ENCODE results near the gene FRMPD2. TPM values are rescaled to one million over a fixed set of nuclear protein-coding genes. Genes with fewer than 3 reads are reported as not detected.

Gene FRMPD2
- total and polyA plus RNA-seq, 3 donors from 2014 or later = 6.4 to 18.7 (median 8.3) TPM

GRCh38 chr10:48243487-48243886 is 31.0 kb downstream of the FRMPD2 start:
- no peak for DNase-seq
- Histone ChIP-seq H3K27ac (no peak overlapping the region), H3K27me3 (no peaks in the 10 kb centered on the region), H3K4me1 (no peaks in the 10 kb centered on the region), H3K9me3 (no peaks in the 10 kb centered on the region), H3K4me3 (no peak overlapping the region), H3K36me3 (ENCODE audit: low read depth, missing control alignments) (no peaks in the 10 kb centered on the region)
- 56 to 59% methylated on average over 7 of the region's 7 CpGs for WGBS, 2 donors
- intact Hi-C loops (cut with DNase I; ENCODE audit: low total_unique reads) = no loop called here
- TF ChIP-seq, protein P1, sequence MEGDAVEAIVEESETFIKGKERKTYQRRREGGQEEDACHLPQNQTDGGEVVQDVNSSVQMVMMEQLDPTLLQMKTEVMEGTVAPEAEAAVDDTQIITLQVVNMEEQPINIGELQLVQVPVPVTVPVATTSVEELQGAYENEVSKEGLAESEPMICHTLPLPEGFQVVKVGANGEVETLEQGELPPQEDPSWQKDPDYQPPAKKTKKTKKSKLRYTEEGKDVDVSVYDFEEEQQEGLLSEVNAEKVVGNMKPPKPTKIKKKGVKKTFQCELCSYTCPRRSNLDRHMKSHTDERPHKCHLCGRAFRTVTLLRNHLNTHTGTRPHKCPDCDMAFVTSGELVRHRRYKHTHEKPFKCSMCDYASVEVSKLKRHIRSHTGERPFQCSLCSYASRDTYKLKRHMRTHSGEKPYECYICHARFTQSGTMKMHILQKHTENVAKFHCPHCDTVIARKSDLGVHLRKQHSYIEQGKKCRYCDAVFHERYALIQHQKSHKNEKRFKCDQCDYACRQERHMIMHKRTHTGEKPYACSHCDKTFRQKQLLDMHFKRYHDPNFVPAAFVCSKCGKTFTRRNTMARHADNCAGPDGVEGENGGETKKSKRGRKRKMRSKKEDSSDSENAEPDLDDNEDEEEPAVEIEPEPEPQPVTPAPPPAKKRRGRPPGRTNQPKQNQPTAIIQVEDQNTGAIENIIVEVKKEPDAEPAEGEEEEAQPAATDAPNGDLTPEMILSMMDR (IDR thresholded peaks at IDR 0.05) = no peak
- no peak for TF ChIP-seq POLR2A (IDR thresholded peaks at IDR 0.05)

GRCh38 chr10:48242171-48242904 is 32.2 kb downstream of the FRMPD2 start:
- DNase-seq = no peak
- H3K9me3 ChIP-seq = no peaks in the 10 kb centered on the region
- no peak overlapping the region for H3K27ac ChIP-seq
- no peaks in the 10 kb centered on the region for H3K36me3 ChIP-seq (ENCODE audit: low read depth, missing control alignments)
- intact Hi-C loops (cut with DNase I; ENCODE audit: low total_unique reads) = no loop called here
- 83 to 90% methylated on average over 15 of the region's 15 CpGs for WGBS, 2 donors
- TF ChIP-seq, protein P1 (IDR thresholded peaks at IDR 0.05) = no peak
- TF ChIP-seq POLR2A (IDR thresholded peaks at IDR 0.05) = no peak
- H3K4me1 ChIP-seq = no peaks in the 10 kb centered on the region
- H3K27me3 ChIP-seq = no peaks in the 10 kb centered on the region
- no peak overlapping the region for H3K4me3 ChIP-seq

- Histone ChIP-seq H3K9me3 (no peaks in the 10 kb centered on the region), H3K36me3 (ENCODE audit: low read depth, missing control alignments) (no peaks in the 10 kb centered on the region), H3K4me3 (no peak overlapping the region), H3K27ac (no peak overlapping the region), H3K27me3 (no peaks in the 10 kb centered on the region), H3K4me1 (no peaks in the 10 kb centered on the region)
- DNase-seq = no peak
- no peak for TF ChIP-seq POLR2A (IDR thresholded peaks at IDR 0.05)
- TF ChIP-seq, protein P1 (IDR thresholded peaks at IDR 0.05) = no peak
- intact Hi-C loops (cut with DNase I; ENCODE audit: low total_unique reads) = no loop called here
Measured at GRCh38 chr10:48241332-48241731, 33.2 kb downstream of the FRMPD2 start.

- Histone ChIP-seq H3K4me3 (no peak overlapping the region), H3K9me3 (no peaks in the 10 kb centered on the region), H3K4me1 (no peaks in the 10 kb centered on the region), H3K27me3 (no peaks in the 10 kb centered on the region), H3K27ac (no peak overlapping the region), H3K36me3 (ENCODE audit: low read depth, missing control alignments) (no peaks in the 10 kb centered on the region)
- TF ChIP-seq POLR2A (IDR thresholded peaks at IDR 0.05) = no peak
- TF ChIP-seq, protein P1 (IDR thresholded peaks at IDR 0.05) = no peak
- intact Hi-C loops (cut with DNase I; ENCODE audit: low total_unique reads) = no loop called here
- DNase-seq = no peak
- WGBS, 2 donors = 83 to 90% methylated on average over 2 to 7 of the region's 7 CpGs
Measured at GRCh38 chr10:48240196-48240595, 34.3 kb downstream of the FRMPD2 start.

DNA sequence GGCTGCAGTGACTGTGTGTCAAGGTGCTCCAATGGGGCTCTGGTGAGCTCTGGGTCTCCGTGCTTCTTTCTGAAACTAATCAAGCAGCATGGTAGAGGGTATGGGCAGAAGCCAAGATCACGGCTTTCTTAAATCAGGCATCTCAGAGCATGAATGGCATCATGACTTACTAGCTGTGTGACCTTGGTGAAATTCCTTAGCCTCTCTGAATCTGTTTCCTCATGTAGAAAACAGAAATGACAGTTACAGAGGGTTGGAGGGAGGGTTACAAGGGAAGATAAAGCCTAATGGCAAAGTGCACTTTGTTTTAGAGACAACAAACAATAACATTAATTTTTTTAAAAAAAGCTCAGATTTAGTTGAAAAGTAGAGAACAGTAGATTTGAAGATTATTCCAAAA is 34.9 kb downstream of the FRMPD2 start:
- no peaks in the 10 kb centered on the region for H3K9me3 ChIP-seq
- H3K36me3 ChIP-seq (ENCODE audit: low read depth, missing control alignments) = no peaks in the 10 kb centered on the region
- H3K27me3 ChIP-seq = no peaks in the 10 kb centered on the region
- no peak for DNase-seq
- 63 to 73% methylated on average over 2 of the region's 2 CpGs for WGBS, 2 donors
- no peak for TF ChIP-seq POLR2A (IDR thresholded peaks at IDR 0.05)
- TF ChIP-seq, protein P1 (IDR thresholded peaks at IDR 0.05) = no peak
- no peak overlapping the region for H3K4me3 ChIP-seq
- intact Hi-C loops (cut with DNase I; ENCODE audit: low total_unique reads) = no loop called here
- no peak overlapping the region for H3K27ac ChIP-seq
- H3K4me1 ChIP-seq = no peaks in the 10 kb centered on the region
